H9 (cell line): ENCODE results near the gene CDYL2. TPM values are rescaled to one million over a fixed set of nuclear protein-coding genes. Genes with fewer than 3 reads are reported as not detected.

Source experiments
- DNase-seq: peaks from one replicate; pipeline ENCODE4 v3.0.0-alpha.2; 2017
- H2AFZ ChIP-seq: one replicate; pipeline ENCODE4 v1.6.1; 2013; ENCODE audit warnings: mild to moderate bottlenecking, low read length, control low read depth, moderate library complexity
- H2AK5ac ChIP-seq: 2 replicates; pipeline ENCODE4 v1.6.1; 2013; ENCODE audit warnings: low read length, control low read depth, mixed read lengths; ENCODE audit not compliant: insufficient read length
- H2BK120ac ChIP-seq: one replicate; pipeline ENCODE4 v1.6.1; 2013; ENCODE audit warnings: low read depth, mild to moderate bottlenecking, low read length, control low read depth, inconsistent platforms; ENCODE audit not compliant: poor library complexity, severe bottlenecking
- H2BK12ac ChIP-seq: 2 replicates; pipeline ENCODE4 v1.6.1; 2013; ENCODE audit warnings: low read length, control low read depth, mixed read lengths, low read depth; ENCODE audit not compliant: insufficient read length
- H2BK15ac ChIP-seq: 2 replicates; pipeline ENCODE4 v1.6.1; 2013; ENCODE audit warnings: low read depth, low read length, control low read depth
- H2BK20ac ChIP-seq: one replicate; pipeline ENCODE4 v1.6.1; 2013; ENCODE audit warnings: low read depth, mild to moderate bottlenecking, low read length, control low read depth, inconsistent platforms; ENCODE audit not compliant: poor library complexity, severe bottlenecking
- H2BK5ac ChIP-seq: 2 replicates; pipeline ENCODE4 v1.6.1; 2013; ENCODE audit warnings: low read length, control low read depth, mixed read lengths; ENCODE audit not compliant: insufficient read length
- H3K14ac ChIP-seq: 2 replicates; pipeline ENCODE4 v1.6.1; 2013; ENCODE audit warnings: low read length, control low read depth; ENCODE audit not compliant: insufficient read depth
- H3K18ac ChIP-seq: 2 replicates; pipeline ENCODE4 v1.6.1; 2013; ENCODE audit warnings: low read depth, mild to moderate bottlenecking, mixed read lengths, low read length, control low read depth; ENCODE audit not compliant: insufficient read length
- H3K23ac ChIP-seq: 2 replicates; pipeline ENCODE4 v1.6.1; 2013; ENCODE audit warnings: low read length, control low read depth, mixed read lengths, low read depth; ENCODE audit not compliant: insufficient read length
- H3K23me2 ChIP-seq: 2 replicates; pipeline ENCODE4 v1.6.1; 2013; ENCODE audit warnings: low read depth, mild to moderate bottlenecking, mixed read lengths, low read length, control low read depth; ENCODE audit not compliant: insufficient read length, poor library complexity, severe bottlenecking
- H3K27ac ChIP-seq: 2 replicates; pipeline ENCODE4 v1.5.1; 2013; ENCODE audit warnings: low read length, control low read depth, mixed read lengths, low read depth; ENCODE audit not compliant: insufficient read length
- H3K27me3 ChIP-seq: 2 replicates; pipeline ENCODE4 v1.6.1; 2013; ENCODE audit warnings: low read length, control low read depth, inconsistent platforms; ENCODE audit not compliant: insufficient read depth
- H3K4ac ChIP-seq: 2 replicates; pipeline ENCODE4 v1.6.1; 2013; ENCODE audit warnings: low read depth, mild to moderate bottlenecking, control low read depth, inconsistent platforms, low read length, moderate library complexity
- H3K4me1 ChIP-seq: 2 replicates; pipeline ENCODE4 v1.6.1; 2013; ENCODE audit warnings: low read length, control low read depth, inconsistent platforms; ENCODE audit not compliant: insufficient read depth
- H3K4me2 ChIP-seq: 2 replicates; pipeline ENCODE4 v1.6.1; 2013; ENCODE audit warnings: low read length, control low read depth, mixed read lengths; ENCODE audit not compliant: insufficient read length, insufficient read depth
- H3K56ac ChIP-seq: 2 replicates; pipeline ENCODE4 v1.6.1; 2013; ENCODE audit warnings: low read depth, mild to moderate bottlenecking, mixed read lengths, low read length, control low read depth; ENCODE audit not compliant: insufficient read length
- H3K79me1 ChIP-seq: 2 replicates; pipeline ENCODE4 v1.6.1; 2013; ENCODE audit warnings: low read depth, mild to moderate bottlenecking, moderate library complexity, low read length, control low read depth, inconsistent platforms; ENCODE audit not compliant: insufficient read depth, poor library complexity, severe bottlenecking
- H3K79me2 ChIP-seq: 2 replicates; pipeline ENCODE4 v1.6.1; 2013; ENCODE audit warnings: low read length, control low read depth, inconsistent platforms; ENCODE audit not compliant: insufficient read depth
- H3K9ac ChIP-seq: 2 replicates; pipeline ENCODE4 v1.6.1; 2013; ENCODE audit warnings: low read length, control low read depth, mixed read lengths; ENCODE audit not compliant: insufficient read length; ENCODE audit errors: extremely low read depth
- H3K9me3 ChIP-seq: one replicate; pipeline ENCODE4 v1.6.1; 2013; ENCODE audit warnings: low read depth, low read length, inconsistent platforms; ENCODE audit not compliant: control insufficient read depth
- H3T11ph ChIP-seq: one replicate; pipeline ENCODE4 v1.6.1; 2013; ENCODE audit warnings: mild to moderate bottlenecking, low read length, control low read depth, inconsistent platforms
- H4K20me1 ChIP-seq: one replicate; pipeline ENCODE4 v1.6.1; 2013; ENCODE audit not compliant: control insufficient read depth, insufficient read length, insufficient read depth
- H4K5ac ChIP-seq: 2 replicates; pipeline ENCODE4 v1.6.1; 2013; ENCODE audit warnings: low read depth, mild to moderate bottlenecking, mixed read lengths, low read length, control low read depth; ENCODE audit not compliant: insufficient read length
- H4K8ac ChIP-seq: replicated peaks from 2 replicates; pipeline ENCODE4 v1.6.1; 2013; ENCODE audit warnings: low read length, control low read depth, mixed read lengths, low read depth; ENCODE audit not compliant: insufficient read length
- H4K91ac ChIP-seq: 2 replicates; pipeline ENCODE4 v1.6.1; 2013; ENCODE audit warnings: low read depth, mild to moderate bottlenecking, moderate library complexity, mixed read lengths, low read length, control low read depth; ENCODE audit not compliant: insufficient read length
- H3K27ac Mint-ChIP-seq, 3 experiments: 2 replicates in 2 of 3; 3 replicates in 1 of 3; pipeline ENCODE4 v1.8.0; 2020 to 2021; ENCODE audit warnings: mixed read lengths in 3 of 3, mild to moderate bottlenecking in 1 of 3, moderate library complexity in 1 of 3
- H3K27me3 Mint-ChIP-seq: 2 replicates; pipeline ENCODE4 v1.8.0; 2021; ENCODE audit warnings: low read depth, mild to moderate bottlenecking, moderate library complexity, mixed read lengths
- H3K36me3 Mint-ChIP-seq, 3 experiments: 2 replicates in 2 of 3; 3 replicates in 1 of 3; pipeline ENCODE4 v1.8.0; 2020 to 2021; ENCODE audit warnings: low read depth in 3 of 3, mixed read lengths in 3 of 3; ENCODE audit not compliant: insufficient read depth in 1 of 3
- H3K4me1 Mint-ChIP-seq, 2 experiments: 2 replicates each; pipeline ENCODE4 v1.8.0; 2020; ENCODE audit warnings: mixed read lengths in 2 of 2
- H3K4me3 Mint-ChIP-seq, 2 experiments: 2 replicates in 1 of 2; 3 replicates in 1 of 2; pipeline ENCODE4 v1.8.0; 2020 to 2021; ENCODE audit warnings: mild to moderate bottlenecking in 2 of 2, mixed read lengths in 2 of 2, moderate library complexity in 1 of 2
- H3K9me3 Mint-ChIP-seq, 2 experiments: 2 replicates in 1 of 2; 3 replicates in 1 of 2; pipeline ENCODE4 v1.8.0; 2020; ENCODE audit warnings: mild to moderate bottlenecking in 2 of 2, mixed read lengths in 2 of 2, moderate library complexity in 1 of 2
- CTCF ChIP-seq: fragments of 200-600 bp; sonication (generic); conservative IDR thresholded peaks from 3 replicates; pipeline ENCODE4 v1.8.0; 2021; ENCODE audit warnings: antibody characterized with exemption, mild to moderate bottlenecking
- WGBS: extraction: QIAGEN DNeasy Blood & Tissue Kit; methylation state at CpG from one replicate; pipeline ENCODE4 v1.1.7; 2013; ENCODE audit warnings: missing lambda C conversion rate, low lambda C conversion rate, mixed read lengths; ENCODE audit not compliant: insufficient read length; ENCODE audit errors: extremely low coverage; 5-methylcytosine and 5-hydroxymethylcytosine counted together
- total RNA-seq: library from RNA; stranded (reverse); gene quantifications from 2 replicates; pipeline ENCODE4 v1.2.1, GENCODE V29; 2021

The CDYL2 gene
- total RNA-seq, 1 experiment from 2014 or later = 4.2 TPM

GRCh38 chr16:80569440-80570105 lies 234.8 kb downstream of the CDYL2 start:
- Histone ChIP-seq H4K5ac (no peak overlapping the region), H3K23ac (no peak overlapping the region), H2BK5ac (no peak overlapping the region), H3K18ac (no peak overlapping the region), H4K20me1 (no peaks in the 10 kb centered on the region), H3K27me3 (no peaks in the 10 kb centered on the region), H3K4me2 (no peak overlapping the region), H3K27ac (no peak overlapping the region), H2AFZ (no peak overlapping the region), H4K91ac (no peak overlapping the region), H3K4me1 (peaks cover 4% of the 10 kb centered on the region; the same call in 1 of the 2 replicates), H3K9ac (no peak overlapping the region), H2BK15ac (no peak overlapping the region), H3K79me2 (no peaks in the 10 kb centered on the region), H3K79me1 (no peaks in the 10 kb centered on the region), H2BK20ac (no peak overlapping the region), H3T11ph (no peak overlapping the region), H3K56ac (no peak overlapping the region), H4K8ac (no peak overlapping the region), H3K9me3 (no peaks in the 10 kb centered on the region), H2AK5ac (no peak overlapping the region), H2BK120ac (no peak overlapping the region), H3K23me2 (no peaks in the 10 kb centered on the region), H3K14ac (no peak overlapping the region; the same call in 1 of the 2 replicates), H2BK12ac (no peak overlapping the region), H3K4ac (no peak overlapping the region)
- Mint-ChIP-seq H3K36me3 (no peaks in the 10 kb centered on the region; a peak in 1 of 7 replicates), H3K27me3 (peaks cover 2% of the 10 kb centered on the region), H3K27ac (no peak overlapping the region), H3K4me1 (peaks cover 0 to 3% of the 10 kb centered on the region in 2 experiments; a peak in 1 of 4 replicates), H3K4me3 (no peak overlapping the region; a peak in 1 of 5 replicates), H3K9me3 (peaks cover 5 to 24% of the 10 kb centered on the region in 2 experiments)
- DNase-seq = no peak
- no CpG with 5 or more reads among the region's 9 CpGs for WGBS
- TF ChIP-seq CTCF = no peak
